ENCODE data around the gene IL34. TPM values are rescaled to one million over a fixed set of nuclear protein-coding genes. Genes with fewer than 3 reads are reported as not detected.

The IL34 gene
- total RNA-seq, 4 donors from 2014 or later = 0.38 to 1.3 (median 1.2) TPM

- ATAC-seq (ENCODE audit: low FRiP score) = no peak
- DNase-seq (ENCODE audit: low spot score) = no peak
- TF ChIP-seq, protein P1, sequence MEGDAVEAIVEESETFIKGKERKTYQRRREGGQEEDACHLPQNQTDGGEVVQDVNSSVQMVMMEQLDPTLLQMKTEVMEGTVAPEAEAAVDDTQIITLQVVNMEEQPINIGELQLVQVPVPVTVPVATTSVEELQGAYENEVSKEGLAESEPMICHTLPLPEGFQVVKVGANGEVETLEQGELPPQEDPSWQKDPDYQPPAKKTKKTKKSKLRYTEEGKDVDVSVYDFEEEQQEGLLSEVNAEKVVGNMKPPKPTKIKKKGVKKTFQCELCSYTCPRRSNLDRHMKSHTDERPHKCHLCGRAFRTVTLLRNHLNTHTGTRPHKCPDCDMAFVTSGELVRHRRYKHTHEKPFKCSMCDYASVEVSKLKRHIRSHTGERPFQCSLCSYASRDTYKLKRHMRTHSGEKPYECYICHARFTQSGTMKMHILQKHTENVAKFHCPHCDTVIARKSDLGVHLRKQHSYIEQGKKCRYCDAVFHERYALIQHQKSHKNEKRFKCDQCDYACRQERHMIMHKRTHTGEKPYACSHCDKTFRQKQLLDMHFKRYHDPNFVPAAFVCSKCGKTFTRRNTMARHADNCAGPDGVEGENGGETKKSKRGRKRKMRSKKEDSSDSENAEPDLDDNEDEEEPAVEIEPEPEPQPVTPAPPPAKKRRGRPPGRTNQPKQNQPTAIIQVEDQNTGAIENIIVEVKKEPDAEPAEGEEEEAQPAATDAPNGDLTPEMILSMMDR (IDR thresholded peaks at IDR 0.05) = no peak
Observed at GRCh38 chr16:70659953-70660671, 13.8 kb downstream of the IL34 start.

DNA sequence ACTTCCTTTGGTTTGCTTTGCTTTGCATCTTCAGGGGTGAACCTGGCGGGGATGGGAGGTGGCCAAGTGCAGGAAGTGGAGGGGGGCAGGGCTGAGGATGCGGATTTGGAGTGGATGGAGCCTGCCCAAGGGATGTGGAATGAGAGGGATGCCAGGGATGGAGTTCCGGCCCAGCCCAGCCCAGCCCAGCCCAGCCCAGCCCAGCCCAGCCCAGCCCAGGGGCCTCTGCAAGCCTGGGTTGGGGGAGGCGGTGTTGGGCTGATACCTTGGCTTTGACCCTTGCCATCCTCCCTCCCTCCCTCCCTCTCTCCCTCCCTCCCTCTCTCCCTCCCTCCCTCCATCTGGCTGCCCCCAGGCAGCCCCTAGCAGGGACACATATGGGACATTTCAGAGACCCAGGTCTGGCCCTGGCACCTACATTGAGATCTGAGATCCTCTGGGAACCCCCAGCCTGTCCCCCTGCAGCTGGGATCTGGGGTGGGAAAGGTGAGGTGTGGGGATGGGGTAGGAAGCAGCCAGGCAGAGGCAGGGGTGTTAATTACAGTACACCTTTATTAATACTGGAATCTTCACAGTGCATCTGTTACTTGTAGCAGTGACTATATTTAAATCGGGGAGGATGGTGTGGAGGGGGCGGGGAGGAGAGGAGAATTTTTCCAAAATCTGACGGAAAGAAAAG lies 14.5 kb downstream of the IL34 start:
- ATAC-seq (ENCODE audit: low FRiP score) = no peak
- TF ChIP-seq, protein P1 (IDR thresholded peaks at IDR 0.05) = no peak

GRCh38 chr16:70661534-70661917 lies 15.2 kb downstream of the IL34 start:
- no peak for DNase-seq (ENCODE audit: low spot score)
- TF ChIP-seq, protein P1 (IDR thresholded peaks at IDR 0.05) = no peak
- no peak for ATAC-seq (ENCODE audit: low FRiP score)

More for the DNA sequence above, 14.5 kb downstream of the IL34 start:
- no peak for DNase-seq (ENCODE audit: low spot score)

- TF ChIP-seq, protein P1 (IDR thresholded peaks at IDR 0.05) = no peak
- ATAC-seq (ENCODE audit: low FRiP score) (no peak), DNase-seq (ENCODE audit: low spot score) (no peak)
Observed at GRCh38 chr16:70661918-70662641, 15.7 kb downstream of the IL34 start.

- DNase-seq (ENCODE audit: low spot score) = no peak
- TF ChIP-seq, protein P1 (IDR thresholded peaks at IDR 0.05) = no peak
- no peak for ATAC-seq (ENCODE audit: low FRiP score)
Observed at GRCh38 chr16:70662991-70663523, 16.7 kb downstream of the IL34 start.

DNA sequence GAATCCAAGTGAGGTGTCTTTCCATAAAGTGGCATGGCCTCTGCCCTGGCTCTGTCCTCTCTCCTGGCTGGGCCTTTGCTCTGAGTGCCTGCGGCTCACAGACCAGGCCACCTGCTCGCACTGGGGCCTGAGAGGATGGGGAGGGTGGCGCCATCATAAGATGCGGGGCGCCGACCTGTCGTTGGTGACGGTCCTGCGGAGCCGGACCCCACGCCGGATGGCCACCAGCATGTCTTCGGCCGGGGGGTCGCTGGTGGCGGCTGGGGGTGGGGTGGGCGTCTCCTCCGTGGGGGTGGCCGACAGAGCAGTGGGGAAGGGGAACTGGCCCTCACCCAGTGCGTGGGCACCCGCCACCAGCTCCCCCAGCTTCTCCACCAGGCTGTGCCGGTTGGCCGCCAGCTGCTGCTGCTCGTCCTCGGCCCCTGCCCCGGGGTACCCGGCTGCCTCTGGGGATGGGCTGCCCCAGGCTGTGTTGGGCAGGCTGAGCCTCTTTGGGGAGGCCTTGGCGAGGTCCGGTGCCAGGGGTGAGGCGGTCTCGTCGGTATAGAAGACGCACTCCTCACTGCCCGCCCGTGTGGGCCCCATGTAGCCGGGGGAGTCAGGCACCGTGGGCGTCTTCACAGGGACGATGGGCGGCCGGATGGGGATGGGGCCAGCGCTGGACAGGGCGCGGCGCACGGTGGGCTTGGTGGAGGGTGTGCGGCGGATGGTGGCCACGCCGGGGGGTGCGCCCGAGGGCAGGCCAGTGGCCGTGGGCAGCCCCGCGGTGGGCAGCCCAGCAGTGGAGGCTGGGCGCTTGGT lies 17.4 kb downstream of the IL34 start:
- ATAC-seq (ENCODE audit: low FRiP score) (peak; percentile 8), DNase-seq (ENCODE audit: low spot score) (no peak)
- TF ChIP-seq, protein P1 (IDR thresholded peaks at IDR 0.05) = no peak
